Liver (tissue), 3 donors: ENCODE measurements around the gene TBCCD1.

Experiments
- CTCF ChIP-seq: fragments of 150-350 bp; IDR thresholded peaks from 2 replicates; pipeline ENCODE4 v1.5.1; 2017; ENCODE audit warnings: improper control_type of control experiment, low read depth, low read length; ENCODE audit not compliant: missing input control
- HNF4G ChIP-seq: IDR thresholded peaks from 2 replicates; pipeline ENCODE4 v1.6.1; 2016; ENCODE audit warnings: antibody characterized with exemption
- TF ChIP-seq, protein P1 (sequence below): IDR thresholded peaks from 2 replicates; pipeline ENCODE4 v1.6.1; 2016; ENCODE audit warnings: antibody characterized with exemption
- TF ChIP-seq, protein P2 (sequence below): IDR thresholded peaks from 2 replicates; pipeline ENCODE4 v1.6.1; 2016; ENCODE audit warnings: antibody characterized with exemption, mild to moderate bottlenecking
- donor health status: healthy.
- donor health status: healthy.

DNA sequence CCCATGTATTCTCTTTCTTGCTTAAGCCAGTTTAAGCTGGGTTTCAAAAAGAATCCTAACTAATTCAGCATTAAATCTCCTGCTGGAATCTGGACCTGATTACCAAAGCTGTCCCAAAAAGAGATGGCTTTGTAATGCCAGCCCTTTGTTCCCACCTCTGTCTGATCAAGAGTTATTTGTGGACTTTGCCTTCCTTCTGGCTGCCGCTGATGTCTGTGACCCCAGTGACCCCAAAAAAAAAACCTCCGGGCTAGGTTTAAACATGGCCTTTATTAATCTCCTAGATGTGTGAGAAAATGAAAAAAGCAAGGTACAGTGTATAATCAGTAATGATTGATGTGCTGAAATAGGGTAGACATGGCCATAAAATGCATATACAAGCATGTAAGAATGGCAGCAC is 43.7 kb downstream of the TBCCD1 start:
- TF ChIP-seq CTCF (no peak), HNF4G (no peak)
- TF ChIP-seq, protein P1, sequence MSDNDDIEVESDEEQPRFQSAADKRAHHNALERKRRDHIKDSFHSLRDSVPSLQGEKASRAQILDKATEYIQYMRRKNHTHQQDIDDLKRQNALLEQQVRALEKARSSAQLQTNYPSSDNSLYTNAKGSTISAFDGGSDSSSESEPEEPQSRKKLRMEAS = no peak
- TF ChIP-seq, protein P2, sequence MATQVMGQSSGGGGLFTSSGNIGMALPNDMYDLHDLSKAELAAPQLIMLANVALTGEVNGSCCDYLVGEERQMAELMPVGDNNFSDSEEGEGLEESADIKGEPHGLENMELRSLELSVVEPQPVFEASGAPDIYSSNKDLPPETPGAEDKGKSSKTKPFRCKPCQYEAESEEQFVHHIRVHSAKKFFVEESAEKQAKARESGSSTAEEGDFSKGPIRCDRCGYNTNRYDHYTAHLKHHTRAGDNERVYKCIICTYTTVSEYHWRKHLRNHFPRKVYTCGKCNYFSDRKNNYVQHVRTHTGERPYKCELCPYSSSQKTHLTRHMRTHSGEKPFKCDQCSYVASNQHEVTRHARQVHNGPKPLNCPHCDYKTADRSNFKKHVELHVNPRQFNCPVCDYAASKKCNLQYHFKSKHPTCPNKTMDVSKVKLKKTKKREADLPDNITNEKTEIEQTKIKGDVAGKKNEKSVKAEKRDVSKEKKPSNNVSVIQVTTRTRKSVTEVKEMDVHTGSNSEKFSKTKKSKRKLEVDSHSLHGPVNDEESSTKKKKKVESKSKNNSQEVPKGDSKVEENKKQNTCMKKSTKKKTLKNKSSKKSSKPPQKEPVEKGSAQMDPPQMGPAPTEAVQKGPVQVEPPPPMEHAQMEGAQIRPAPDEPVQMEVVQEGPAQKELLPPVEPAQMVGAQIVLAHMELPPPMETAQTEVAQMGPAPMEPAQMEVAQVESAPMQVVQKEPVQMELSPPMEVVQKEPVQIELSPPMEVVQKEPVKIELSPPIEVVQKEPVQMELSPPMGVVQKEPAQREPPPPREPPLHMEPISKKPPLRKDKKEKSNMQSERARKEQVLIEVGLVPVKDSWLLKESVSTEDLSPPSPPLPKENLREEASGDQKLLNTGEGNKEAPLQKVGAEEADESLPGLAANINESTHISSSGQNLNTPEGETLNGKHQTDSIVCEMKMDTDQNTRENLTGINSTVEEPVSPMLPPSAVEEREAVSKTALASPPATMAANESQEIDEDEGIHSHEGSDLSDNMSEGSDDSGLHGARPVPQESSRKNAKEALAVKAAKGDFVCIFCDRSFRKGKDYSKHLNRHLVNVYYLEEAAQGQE = no peak
